Mesodermal cell (in vitro differentiated cells): ENCODE results near the gene PGBD4.

Experiments
- H3K27ac ChIP-seq: 2 replicates; pipeline ENCODE4 v1.7.0; 2013; ENCODE audit warnings: mild to moderate bottlenecking, low read depth, low read length, moderate library complexity; ENCODE audit not compliant: severe bottlenecking
- H3K36me3 ChIP-seq: 2 replicates; pipeline ENCODE4 v1.7.1; 2013; ENCODE audit warnings: mild to moderate bottlenecking, low read length, moderate library complexity; ENCODE audit not compliant: control insufficient read depth, insufficient read depth
- H3K4me1 ChIP-seq: one replicate; pipeline ENCODE4 v1.7.1; 2013; ENCODE audit warnings: mild to moderate bottlenecking, low read length; ENCODE audit not compliant: insufficient read depth, control insufficient read depth, poor library complexity, severe bottlenecking
- H3K4me3 ChIP-seq: 2 replicates; pipeline ENCODE4 v1.7.0; 2013; ENCODE audit warnings: low read length, control low read depth, mild to moderate bottlenecking; ENCODE audit not compliant: insufficient read depth, poor library complexity, severe bottlenecking; ENCODE audit errors: extremely low read depth
- H3K9me3 ChIP-seq: 2 replicates; pipeline ENCODE4 v1.7.1; 2013; ENCODE audit warnings: mild to moderate bottlenecking, low read length, moderate library complexity; ENCODE audit not compliant: control insufficient read depth
- WGBS, 2 experiments: methylation state at CpG; one replicate each; pipeline ENCODE4 v1.1.5; 2013; ENCODE audit warnings: missing lambda C conversion rate in 2 of 2; ENCODE audit not compliant: insufficient coverage in 2 of 2; 5-methylcytosine and 5-hydroxymethylcytosine counted together

The PGBD4 gene

DNA sequence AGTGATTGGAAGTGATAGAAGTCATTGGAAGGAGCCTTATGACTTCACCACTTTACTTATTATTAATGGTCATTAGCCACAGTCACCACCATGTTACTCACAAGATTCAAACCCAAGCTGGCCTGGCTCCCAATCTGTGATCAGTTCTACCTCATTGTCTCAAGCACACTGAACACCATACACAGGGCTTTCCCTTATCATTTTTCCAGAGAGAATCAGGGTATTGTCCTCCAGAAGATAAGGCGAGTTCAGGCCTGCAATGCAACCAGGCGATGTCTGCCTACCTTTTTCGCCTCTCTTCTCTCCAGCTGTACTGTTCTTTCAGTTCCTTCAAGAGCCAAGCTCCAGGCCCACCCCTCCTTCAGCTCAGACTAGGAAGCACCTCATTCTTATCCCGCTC lies 25.1 kb upstream of the PGBD4 start:
- H3K9me3 ChIP-seq = no peaks in the 10 kb centered on the region
- no peak overlapping the region for H3K4me3 ChIP-seq
- 85 to 97% methylated on average over 4 of the region's 4 CpGs for WGBS, 2 experiments
- H3K27ac ChIP-seq = no peak overlapping the region
- H3K36me3 ChIP-seq = no peaks in the 10 kb centered on the region
- H3K4me1 ChIP-seq = no peaks in the 10 kb centered on the region

DNA sequence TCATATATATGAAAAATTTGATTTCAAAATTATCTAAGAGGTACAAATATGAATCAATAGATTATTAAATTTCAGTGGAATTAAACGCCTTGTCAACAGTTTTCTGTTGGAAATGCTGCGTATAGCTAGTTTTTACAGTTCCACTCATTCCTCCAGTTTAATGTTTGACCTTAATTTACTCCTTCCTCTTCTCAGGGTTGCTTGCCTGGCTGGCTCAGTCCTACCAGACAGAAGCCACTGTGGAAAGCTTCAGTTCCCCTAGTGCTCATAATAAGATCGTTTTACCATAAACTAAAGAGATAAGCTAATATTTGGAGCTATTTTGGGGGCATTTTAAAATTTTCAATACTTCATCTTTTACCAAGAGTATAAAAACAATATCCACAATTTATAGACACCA lies 23.0 kb upstream of the PGBD4 start:
- Histone ChIP-seq H3K27ac (no peak overlapping the region), H3K36me3 (no peaks in the 10 kb centered on the region), H3K4me3 (no peak overlapping the region), H3K4me1 (no peaks in the 10 kb centered on the region), H3K9me3 (no peaks in the 10 kb centered on the region)
- WGBS, 2 experiments = 100% methylated on average over 1 of the region's 3 CpGs; no CpG with 5 or more reads in 1 of the 2 experiments

DNA sequence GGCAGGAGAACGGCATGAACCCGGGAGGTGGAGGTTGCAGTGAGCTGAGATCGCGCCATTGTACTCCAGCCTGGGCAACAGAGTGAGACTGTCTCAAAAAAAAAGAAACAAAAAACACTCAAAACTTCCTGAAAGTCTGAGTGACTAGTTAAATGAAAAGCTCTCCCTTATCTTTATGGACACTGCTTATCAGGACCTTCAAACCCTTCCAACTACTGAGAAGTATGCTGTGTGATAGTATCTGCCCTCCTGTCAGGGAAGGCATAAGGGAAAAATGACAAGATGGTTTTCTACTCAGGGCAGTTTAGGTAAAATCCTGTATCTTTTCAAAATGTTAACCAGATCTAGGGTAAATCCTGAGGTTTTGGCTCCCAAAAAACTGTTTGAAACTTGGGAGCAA lies 22.0 kb upstream of the PGBD4 start:
- WGBS, 2 experiments = 100% methylated on average over 2 of the region's 4 CpGs; no CpG with 5 or more reads in 1 of the 2 experiments
- H3K4me3 ChIP-seq = no peak overlapping the region

DNA sequence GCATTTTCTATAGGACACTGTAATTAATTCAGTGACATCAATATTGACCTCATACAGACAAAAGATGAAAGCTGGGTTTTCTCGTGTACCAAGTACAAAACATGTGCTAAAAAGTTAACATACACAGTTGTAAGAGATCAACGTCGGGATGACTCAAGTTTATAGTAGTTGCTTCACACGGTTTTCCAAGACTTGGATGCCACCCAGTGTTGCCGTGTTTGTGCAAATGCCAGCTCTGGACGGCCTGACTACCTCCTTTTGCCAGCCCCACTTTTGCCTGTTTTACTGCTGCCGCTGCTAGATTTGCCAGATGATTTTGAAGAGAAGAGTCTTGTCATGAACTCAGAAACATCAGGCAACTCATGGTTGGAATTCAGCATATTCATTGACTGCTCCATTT lies 17.8 kb upstream of the PGBD4 start:
- no peaks in the 10 kb centered on the region for H3K9me3 ChIP-seq
- 88 to 95% methylated on average over 6 to 7 of the region's 7 CpGs for WGBS, 2 experiments
- H3K4me3 ChIP-seq = no peak overlapping the region
- H3K4me1 ChIP-seq = no peaks in the 10 kb centered on the region
- peaks cover 32% of the 10 kb centered on the region for H3K36me3 ChIP-seq
- no peak overlapping the region for H3K27ac ChIP-seq

More for the DNA sequence above, 22.0 kb upstream of the PGBD4 start:
- Histone ChIP-seq H3K36me3 (peaks cover 4% of the 10 kb centered on the region), H3K27ac (no peak overlapping the region), H3K4me1 (no peaks in the 10 kb centered on the region), H3K9me3 (no peaks in the 10 kb centered on the region)

DNA sequence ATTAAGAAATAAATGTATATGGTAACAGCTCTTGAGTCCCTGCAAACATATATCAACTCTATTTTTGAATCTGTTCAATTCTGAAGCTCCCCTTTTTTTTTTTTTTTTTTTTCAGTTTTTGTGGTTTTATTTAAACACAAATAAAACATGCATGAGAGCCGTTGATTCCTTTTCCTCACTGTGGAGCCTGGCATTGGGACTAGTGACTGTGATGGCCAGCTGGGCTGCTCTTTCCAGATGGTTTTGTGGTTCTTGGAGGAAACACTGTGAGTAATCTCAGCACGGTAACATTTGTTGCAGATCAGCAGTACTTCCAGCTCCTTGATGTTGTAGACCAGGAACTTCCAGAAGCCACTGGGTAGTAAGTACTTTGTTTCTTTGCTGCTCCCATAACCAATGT lies 16.1 kb upstream of the PGBD4 start:
- H3K4me1 ChIP-seq = no peaks in the 10 kb centered on the region
- no peak overlapping the region for H3K27ac ChIP-seq
- no peaks in the 10 kb centered on the region for H3K9me3 ChIP-seq
- H3K36me3 ChIP-seq = peaks cover 39% of the 10 kb centered on the region
- 100% methylated on average over 1 of the region's 2 CpGs for WGBS, 2 experiments
- no peak overlapping the region for H3K4me3 ChIP-seq

DNA sequence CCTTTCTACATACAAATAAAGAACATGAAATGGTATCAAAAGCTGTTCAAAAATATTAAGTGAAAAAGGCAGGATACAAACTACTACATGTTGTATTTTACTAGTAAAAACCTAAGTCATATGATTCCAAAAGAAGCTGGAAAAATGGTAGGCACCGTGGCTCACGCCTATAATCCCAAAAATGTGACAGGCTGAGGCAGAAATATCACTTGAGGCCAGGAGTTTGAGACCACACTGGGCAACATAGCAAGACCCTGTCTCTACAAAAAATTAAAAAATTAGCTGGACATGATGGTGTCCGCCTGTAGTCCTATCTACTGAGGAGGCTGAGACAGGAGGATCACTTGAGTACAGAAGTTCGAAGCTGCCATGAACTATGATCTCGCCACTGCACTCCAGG lies 2.0 kb upstream of the PGBD4 start:
- H3K4me1 ChIP-seq = peaks cover 6% of the 10 kb centered on the region
- H3K36me3 ChIP-seq = peaks cover 20% of the 10 kb centered on the region
- H3K9me3 ChIP-seq = peaks cover 5% of the 10 kb centered on the region
- no peak overlapping the region for H3K27ac ChIP-seq
- H3K4me3 ChIP-seq = no peak overlapping the region
- 92 to 94% methylated on average over 2 to 5 of the region's 5 CpGs for WGBS, 2 experiments

DNA sequence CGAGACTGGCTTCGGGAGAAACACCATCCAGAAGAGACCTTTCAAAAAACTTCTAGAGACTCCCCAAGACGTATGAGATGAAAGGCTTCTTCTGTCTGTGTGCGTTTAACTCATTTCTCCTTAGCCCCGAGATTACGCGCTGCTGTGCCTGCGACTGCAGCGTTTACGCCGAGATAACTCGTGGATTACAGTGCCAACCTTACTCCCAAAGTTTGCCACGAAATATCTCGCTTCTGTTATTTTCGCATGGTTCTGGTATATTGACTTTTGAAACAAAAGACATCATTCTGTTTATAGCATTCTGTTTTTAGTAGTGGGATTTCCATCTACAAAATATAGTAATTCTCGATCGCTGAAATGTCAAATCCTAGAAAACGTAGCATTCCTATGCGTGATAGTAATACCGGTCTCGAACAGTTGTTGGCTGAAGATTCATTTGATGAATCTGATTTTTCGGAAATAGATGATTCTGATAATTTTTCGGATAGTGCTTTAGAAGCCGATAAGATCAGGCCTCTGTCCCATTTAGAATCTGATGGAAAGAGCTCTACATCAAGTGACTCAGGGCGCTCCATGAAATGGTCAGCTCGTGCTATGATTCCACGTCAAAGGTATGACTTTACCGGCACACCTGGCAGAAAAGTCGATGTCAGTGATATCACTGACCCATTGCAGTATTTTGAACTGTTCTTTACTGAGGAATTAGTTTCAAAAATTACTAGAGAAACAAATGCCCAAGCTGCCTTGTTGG lies 467 bp downstream of the PGBD4 start:
- Histone ChIP-seq H3K36me3 (peaks cover 11% of the 10 kb centered on the region), H3K9me3 (peaks cover 5% of the 10 kb centered on the region), H3K4me1 (peaks cover 6% of the 10 kb centered on the region), H3K4me3 (peak overlapping the region; percentile 90), H3K27ac (peak overlapping the region; percentile 47)
- WGBS, 2 experiments = 41 to 49% methylated on average over 18 to 23 of the region's 29 CpGs

DNA sequence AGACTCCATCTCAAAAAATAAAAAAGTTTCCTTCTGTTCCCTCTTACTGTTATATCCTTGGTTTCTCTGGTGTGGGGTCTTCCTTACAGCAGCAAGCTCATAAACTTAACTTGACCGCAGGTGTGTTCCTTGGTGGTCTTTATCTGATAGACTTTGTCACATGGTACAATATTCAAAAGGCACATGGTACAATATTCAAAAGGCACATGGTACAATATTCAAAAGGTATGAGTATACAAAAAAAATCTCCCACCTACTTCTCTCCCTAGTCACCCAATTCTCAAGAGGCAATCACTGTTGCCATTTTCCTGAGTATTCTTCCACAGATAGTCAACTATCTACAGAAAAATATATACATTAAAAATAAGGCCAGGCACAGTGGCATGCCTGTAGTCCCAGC lies 4.5 kb downstream of the PGBD4 start:
- WGBS, 2 experiments = no CpG with 5 or more reads among the region's 1 CpG
- peaks cover 5% of the 10 kb centered on the region for H3K9me3 ChIP-seq
- no peaks in the 10 kb centered on the region for H3K4me1 ChIP-seq
- no peak overlapping the region for H3K27ac ChIP-seq
- H3K36me3 ChIP-seq = no peaks in the 10 kb centered on the region
- no peak overlapping the region for H3K4me3 ChIP-seq

DNA sequence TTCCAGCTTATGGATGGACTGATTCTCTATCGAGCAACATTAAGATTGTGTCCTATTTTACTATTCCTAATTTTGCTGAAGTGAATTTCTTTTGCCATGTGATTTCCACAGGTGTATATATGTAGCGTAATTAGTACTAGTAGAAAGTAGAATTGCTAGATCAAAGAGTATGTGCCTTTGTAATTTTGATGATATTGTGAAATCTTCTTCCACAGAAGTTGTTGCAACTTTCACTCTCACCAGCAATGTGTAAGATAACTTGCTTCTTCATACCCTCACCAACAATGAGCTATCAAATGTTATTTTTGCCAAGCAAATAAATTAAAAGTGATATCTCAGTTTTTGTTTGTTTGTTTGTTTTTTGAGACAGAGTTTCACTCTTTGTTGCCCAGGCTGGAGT lies 5.4 kb downstream of the PGBD4 start:
- no peaks in the 10 kb centered on the region for H3K36me3 ChIP-seq
- peaks cover 5% of the 10 kb centered on the region for H3K9me3 ChIP-seq
- no peak overlapping the region for H3K4me3 ChIP-seq
- no peaks in the 10 kb centered on the region for H3K4me1 ChIP-seq
- H3K27ac ChIP-seq = no peak overlapping the region
- WGBS, 2 experiments = no CpG with 5 or more reads among the region's 2 CpGs

DNA sequence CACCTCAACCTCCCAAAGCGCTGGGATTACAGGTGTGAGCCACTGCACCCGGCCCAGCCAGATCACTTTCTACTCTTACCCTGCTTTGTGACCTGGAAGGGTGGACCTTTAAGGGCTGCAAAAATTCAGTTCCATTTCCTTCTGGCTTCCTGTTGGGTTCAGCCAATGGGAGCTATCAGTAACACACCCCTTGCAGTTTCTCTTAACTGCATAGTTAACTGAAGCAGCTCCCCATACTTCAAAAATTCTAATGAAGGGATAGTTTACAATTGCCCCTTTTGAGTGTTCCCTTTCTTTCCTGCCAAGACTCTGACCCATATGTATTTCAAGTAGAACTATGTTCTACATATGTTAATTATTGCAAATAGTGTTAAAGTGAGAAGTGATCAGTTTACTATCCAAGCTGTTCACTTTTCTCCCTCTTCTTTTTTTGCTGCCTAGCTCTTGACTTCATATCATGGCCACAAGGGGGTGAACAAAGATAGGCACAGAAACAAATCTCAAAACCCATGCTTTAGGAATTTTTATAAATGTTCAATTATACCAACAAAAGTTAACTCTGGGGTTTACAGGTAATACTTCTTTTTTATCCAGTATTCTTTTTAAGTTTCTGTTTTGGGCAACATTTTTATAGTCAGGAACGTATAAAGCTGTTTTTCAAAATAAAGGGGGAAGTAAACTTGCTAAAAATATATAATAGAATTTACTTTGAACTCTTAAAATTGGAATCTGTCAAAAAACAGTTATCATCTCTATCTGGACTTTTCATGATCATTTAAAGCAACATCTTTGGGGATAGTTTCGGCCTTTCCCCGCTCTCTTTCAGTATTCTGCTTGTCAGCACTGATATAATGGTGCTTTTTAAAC lies 8.1 kb downstream of the PGBD4 start:
- H3K4me3 ChIP-seq = no peak overlapping the region
- WGBS, 2 experiments = 100% methylated on average over 1 of the region's 5 CpGs
- no peaks in the 10 kb centered on the region for H3K9me3 ChIP-seq
- no peaks in the 10 kb centered on the region for H3K36me3 ChIP-seq
- no peak overlapping the region for H3K27ac ChIP-seq
- H3K4me1 ChIP-seq = no peaks in the 10 kb centered on the region

DNA sequence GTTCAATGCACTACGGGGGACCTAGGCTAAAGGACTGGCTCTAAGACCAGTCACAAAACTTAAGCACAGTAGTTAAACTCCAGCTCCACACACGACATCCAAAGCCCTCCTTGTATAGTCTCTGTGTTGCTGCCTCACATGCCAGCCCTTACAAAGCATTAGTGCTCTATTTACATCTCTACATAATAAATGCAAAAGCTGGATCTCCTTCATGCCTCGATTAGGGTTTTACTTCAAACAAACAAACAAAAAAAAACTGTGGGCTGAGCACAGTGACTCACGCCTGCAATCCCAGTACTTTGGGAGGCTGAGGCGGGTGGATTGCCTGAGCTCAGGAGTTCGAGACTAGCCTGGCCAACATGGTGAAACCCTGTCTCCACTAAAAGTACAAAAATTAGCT lies 9.6 kb downstream of the PGBD4 start:
- Histone ChIP-seq H3K4me3 (no peak overlapping the region), H3K27ac (no peak overlapping the region), H3K36me3 (no peaks in the 10 kb centered on the region), H3K9me3 (no peaks in the 10 kb centered on the region), H3K4me1 (no peaks in the 10 kb centered on the region)
- WGBS, 2 experiments = 79 to 80% methylated on average over 4 to 5 of the region's 6 CpGs
